OCI-LY1 (cell line): ENCODE measurements around the gene DNAJB11.

Experiments
- EZH2 ChIP-seq: fragments of 200-600 bp; sonication (generic), shearing (Covaris generic); IDR thresholded peaks from 2 replicates; pipeline ENCODE4 v1.8.0; 2017; ENCODE audit warnings: borderline replicate concordance, mixed run types, mild to moderate bottlenecking, antibody characterized with exemption, low read length, moderate library complexity, mixed read lengths
- TF ChIP-seq, protein P1 (sequence below): fragments of 200-600 bp; sonication (generic), shearing (Covaris generic); IDR thresholded peaks from 2 replicates; pipeline ENCODE4 v1.5.1; 2017; ENCODE audit warnings: mild to moderate bottlenecking, antibody characterized with exemption, low read length, moderate library complexity, mixed read lengths

GRCh38 chr3:186552408-186553031 is 18.0 kb upstream of the DNAJB11 start:
- no peak for TF ChIP-seq EZH2
- TF ChIP-seq, protein P1, sequence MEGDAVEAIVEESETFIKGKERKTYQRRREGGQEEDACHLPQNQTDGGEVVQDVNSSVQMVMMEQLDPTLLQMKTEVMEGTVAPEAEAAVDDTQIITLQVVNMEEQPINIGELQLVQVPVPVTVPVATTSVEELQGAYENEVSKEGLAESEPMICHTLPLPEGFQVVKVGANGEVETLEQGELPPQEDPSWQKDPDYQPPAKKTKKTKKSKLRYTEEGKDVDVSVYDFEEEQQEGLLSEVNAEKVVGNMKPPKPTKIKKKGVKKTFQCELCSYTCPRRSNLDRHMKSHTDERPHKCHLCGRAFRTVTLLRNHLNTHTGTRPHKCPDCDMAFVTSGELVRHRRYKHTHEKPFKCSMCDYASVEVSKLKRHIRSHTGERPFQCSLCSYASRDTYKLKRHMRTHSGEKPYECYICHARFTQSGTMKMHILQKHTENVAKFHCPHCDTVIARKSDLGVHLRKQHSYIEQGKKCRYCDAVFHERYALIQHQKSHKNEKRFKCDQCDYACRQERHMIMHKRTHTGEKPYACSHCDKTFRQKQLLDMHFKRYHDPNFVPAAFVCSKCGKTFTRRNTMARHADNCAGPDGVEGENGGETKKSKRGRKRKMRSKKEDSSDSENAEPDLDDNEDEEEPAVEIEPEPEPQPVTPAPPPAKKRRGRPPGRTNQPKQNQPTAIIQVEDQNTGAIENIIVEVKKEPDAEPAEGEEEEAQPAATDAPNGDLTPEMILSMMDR = no peak
